ENCODE results near the gene VEGFD. TPM values are rescaled to one million over a fixed set of nuclear protein-coding genes. Genes with fewer than 3 reads are reported as not detected.

The VEGFD gene
- total and polyA plus RNA-seq, 2 donors (not counting 1 experiment from before 2014, with no cell fraction given) = not detected

- no peak overlapping the region for H3K4me3 Mint-ChIP-seq
- Histone ChIP-seq H3K4me1 (ENCODE audit: control insufficient read depth in 2 of 2, insufficient read depth in 2 of 2, low read length in 2 of 2) (no peaks in the 10 kb centered on the region), H3K9ac (ENCODE audit: low read length) (no peak overlapping the region), H3K36me3 (replicated peaks in 1 of 2; ENCODE audit: control extremely low read depth in 1 of 2, control insufficient read depth in 1 of 2, extremely low read depth in 1 of 2, insufficient read depth in 2 of 2, low read length in 1 of 2) (no peaks in the 10 kb centered on the region), H3K4me2 (replicated peaks; ENCODE audit: low read depth, low read length, poor library complexity, severe bottlenecking) (no peak overlapping the region), H3K79me2 (ENCODE audit: control insufficient read depth, insufficient read depth, low read length) (no peaks in the 10 kb centered on the region), H2AFZ (ENCODE audit: insufficient read depth, low read depth, low read length, poor library complexity, severe bottlenecking) (no peak overlapping the region), H3K4me3 (ENCODE audit: control extremely low read depth in 1 of 5, extremely low read depth in 1 of 5, insufficient read depth in 1 of 5, low read depth in 2 of 5, low read length in 4 of 5) (no peak overlapping the region), H3K27me3 (replicated peaks in 1 of 4; ENCODE audit: control extremely low read depth in 1 of 4, control insufficient read depth in 3 of 4, insufficient read depth in 4 of 4, low read length in 3 of 4) (peaks cover 0 to 3% (median 1%) of the 10 kb centered on the region in 4 experiments), H3K9me3 (ENCODE audit: control extremely low read depth in 1 of 3, control insufficient read depth in 2 of 3, insufficient read depth in 1 of 3, low read length in 2 of 3) (no peaks in the 10 kb centered on the region), H4K20me1 (ENCODE audit: control insufficient read depth, insufficient read depth, low read length, poor library complexity, severe bottlenecking) (no peaks in the 10 kb centered on the region), H3K27ac (ENCODE audit: low read length in 2 of 2) (no peak overlapping the region)
- ChIA-PET POLR2A (no interaction called here), CTCF (interaction anchor here (0.7 kb wide), 1 partner anchor 14 kb away, joined by 3 read pairs; no protein-coding TSS in a partner anchor)
- DNase-seq (no peak), ATAC-seq (ENCODE audit: low read depth) (no peak)
- H3K4me1 Mint-ChIP-seq = no peaks in the 10 kb centered on the region
- WGBS (ENCODE audit: insufficient coverage) = no CpG with 5 or more reads among the region's 2 CpGs
- H3K9me3 Mint-ChIP-seq (ENCODE audit: insufficient read depth) = peaks cover 3% of the 10 kb centered on the region
- no peaks in the 10 kb centered on the region for H3K27me3 Mint-ChIP-seq
- intact Hi-C loops (cut with micrococcal nuclease) = no loop called here
- TF ChIP-seq CTCF (IDR thresholded peaks at IDR 0.05) (no peak), EZH2 (IDR thresholded peaks at IDR 0.05; ENCODE audit: borderline replicate concordance, insufficient read depth, low read depth, low read length, poor library complexity, severe bottlenecking) (no peak)
- no peak overlapping the region for H3K27ac Mint-ChIP-seq
Measured at GRCh38 chrX:15358533-15358932, 25.7 kb downstream of the VEGFD start.

GRCh38 chrX:15356444-15356843, 27.8 kb downstream of the VEGFD start:
- no peaks in the 10 kb centered on the region for H3K9me3 ChIP-seq (ENCODE audit: control extremely low read depth in 1 of 3, control insufficient read depth in 2 of 3, insufficient read depth in 1 of 3, low read length in 2 of 3)
- H3K79me2 ChIP-seq (ENCODE audit: control insufficient read depth, insufficient read depth, low read length) = no peaks in the 10 kb centered on the region
- no peak for ATAC-seq (ENCODE audit: low read depth)
- no peak overlapping the region for H3K4me2 ChIP-seq (replicated peaks; ENCODE audit: low read depth, low read length, poor library complexity, severe bottlenecking)
- H3K9ac ChIP-seq (ENCODE audit: low read length) = no peak overlapping the region
- H4K20me1 ChIP-seq (ENCODE audit: control insufficient read depth, insufficient read depth, low read length, poor library complexity, severe bottlenecking) = no peaks in the 10 kb centered on the region
- H2AFZ ChIP-seq (ENCODE audit: insufficient read depth, low read depth, low read length, poor library complexity, severe bottlenecking) = no peak overlapping the region
- intact Hi-C loops (cut with micrococcal nuclease) = no loop called here
- no peak for DNase-seq
- H3K9me3 Mint-ChIP-seq (ENCODE audit: insufficient read depth) = peaks cover 3% of the 10 kb centered on the region
- no peaks in the 10 kb centered on the region for H3K27me3 Mint-ChIP-seq
- no peak overlapping the region for H3K4me3 ChIP-seq (ENCODE audit: control extremely low read depth in 1 of 5, extremely low read depth in 1 of 5, insufficient read depth in 1 of 5, low read depth in 2 of 5, low read length in 4 of 5)
- no peak overlapping the region for H3K27ac ChIP-seq (ENCODE audit: low read length in 2 of 2)
- H3K4me1 Mint-ChIP-seq = no peaks in the 10 kb centered on the region
- H3K36me3 ChIP-seq (replicated peaks in 1 of 2; ENCODE audit: control extremely low read depth in 1 of 2, control insufficient read depth in 1 of 2, extremely low read depth in 1 of 2, insufficient read depth in 2 of 2, low read length in 1 of 2) = no peaks in the 10 kb centered on the region
- H3K4me3 Mint-ChIP-seq = no peak overlapping the region
- ChIA-PET POLR2A (no interaction called here), CTCF (no interaction called here)
- WGBS (ENCODE audit: insufficient coverage) = no CpG with 5 or more reads among the region's 1 CpG
- H3K27ac Mint-ChIP-seq = no peak overlapping the region
- H3K4me1 ChIP-seq (ENCODE audit: control insufficient read depth in 2 of 2, insufficient read depth in 2 of 2, low read length in 2 of 2) = no peaks in the 10 kb centered on the region
- H3K27me3 ChIP-seq (replicated peaks in 1 of 4; ENCODE audit: control extremely low read depth in 1 of 4, control insufficient read depth in 3 of 4, insufficient read depth in 4 of 4, low read length in 3 of 4) = peaks cover 0 to 3% (median 1%) of the 10 kb centered on the region in 4 experiments
- TF ChIP-seq CTCF (IDR thresholded peaks at IDR 0.05) (no peak), EZH2 (IDR thresholded peaks at IDR 0.05; ENCODE audit: borderline replicate concordance, insufficient read depth, low read depth, low read length, poor library complexity, severe bottlenecking) (no peak)

Data from B cell (primary cell).